GM11168 (cell line): ENCODE results near the gene OSBPL2.

ENCODE experiments used
- in situ Hi-C: fragments of 300-500 bp; cut with MboI; formaldehyde crosslinking; loops from one replicate; pipeline ENCODE4 v1.12.0; 2022; ENCODE audit warnings: low sequenced_read_pairs; ENCODE audit not compliant: unreplicated experiment

OSBPL2 gene

DNA sequence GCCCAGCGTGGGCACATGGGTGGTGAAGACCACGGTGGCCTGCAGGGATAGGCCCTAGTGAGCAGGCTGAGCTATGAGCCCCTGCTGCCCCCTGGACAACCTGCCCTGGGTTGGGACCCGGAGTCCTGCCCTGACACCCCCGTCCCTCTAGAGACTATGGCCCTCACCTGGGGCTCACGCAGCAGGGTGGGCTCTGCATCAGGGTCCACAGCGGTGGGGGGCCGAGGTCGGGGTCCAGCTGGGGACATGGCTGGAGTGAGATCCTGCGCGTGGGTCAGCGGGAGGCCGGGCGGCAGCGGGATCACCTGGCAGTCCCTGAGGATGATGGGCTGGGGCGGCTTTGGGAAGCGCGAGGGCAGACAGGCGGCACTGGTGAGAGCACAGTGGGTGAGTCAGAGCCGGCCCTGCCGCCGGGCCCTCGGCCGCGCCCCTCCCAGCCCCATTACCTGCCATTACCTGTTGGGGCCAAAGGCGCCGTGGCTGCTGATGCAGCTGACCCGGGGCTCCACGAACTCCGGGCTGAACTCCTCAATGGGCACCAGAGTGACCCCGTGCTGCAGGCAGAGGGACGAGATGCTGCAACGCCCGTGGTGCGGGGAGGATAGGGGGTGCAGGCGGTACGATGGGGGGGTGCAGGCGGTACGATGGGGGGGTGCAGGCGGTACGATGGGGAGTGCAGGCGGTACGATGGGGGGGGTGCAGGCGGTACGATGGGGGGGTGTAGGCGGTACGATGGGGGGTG, 92.4 kb downstream of the OSBPL2 start:
- in situ Hi-C loops = no loop called here

DNA sequence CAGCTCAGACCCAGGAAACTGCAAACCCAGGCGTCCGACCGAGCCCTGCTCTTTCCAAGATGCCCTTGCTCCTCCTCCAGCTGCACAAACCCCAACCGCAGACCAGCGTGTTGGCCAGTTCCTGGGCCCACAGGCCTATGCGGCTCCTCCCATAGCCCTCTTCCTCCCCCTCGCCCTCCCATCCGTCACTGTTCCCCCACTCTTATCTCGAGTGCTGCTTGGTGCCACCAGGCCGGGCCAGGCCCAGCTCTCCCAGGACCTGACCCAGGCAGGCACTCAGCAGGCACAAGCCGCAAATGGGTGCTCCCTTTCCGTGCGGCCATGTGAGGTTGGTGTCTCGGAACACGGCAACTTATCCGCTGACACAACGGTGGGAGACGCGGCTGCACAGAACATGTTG, 93.0 kb downstream of the OSBPL2 start:
- in situ Hi-C loops = no loop called here

DNA sequence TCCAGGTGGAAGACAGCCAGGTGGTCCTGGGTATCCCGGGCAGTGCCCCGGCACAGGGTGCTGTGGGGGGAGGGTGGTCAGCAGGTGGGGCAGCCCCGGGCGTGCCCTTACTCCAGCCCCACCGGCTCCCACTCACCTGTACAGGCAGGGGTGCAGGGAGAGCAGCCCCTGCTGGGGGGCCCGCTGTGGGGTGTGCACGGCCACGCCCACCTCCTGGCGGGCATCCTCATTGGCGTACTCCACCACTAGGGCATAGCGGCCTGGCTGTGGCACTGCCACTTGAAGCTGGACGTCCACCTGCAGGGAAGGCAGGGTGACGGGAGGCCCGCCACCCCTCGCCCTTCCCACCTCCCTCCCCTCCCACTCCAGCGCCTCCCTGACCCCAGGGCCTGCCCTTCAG, 94.1 kb downstream of the OSBPL2 start:
- in situ Hi-C loops = no loop called here

DNA sequence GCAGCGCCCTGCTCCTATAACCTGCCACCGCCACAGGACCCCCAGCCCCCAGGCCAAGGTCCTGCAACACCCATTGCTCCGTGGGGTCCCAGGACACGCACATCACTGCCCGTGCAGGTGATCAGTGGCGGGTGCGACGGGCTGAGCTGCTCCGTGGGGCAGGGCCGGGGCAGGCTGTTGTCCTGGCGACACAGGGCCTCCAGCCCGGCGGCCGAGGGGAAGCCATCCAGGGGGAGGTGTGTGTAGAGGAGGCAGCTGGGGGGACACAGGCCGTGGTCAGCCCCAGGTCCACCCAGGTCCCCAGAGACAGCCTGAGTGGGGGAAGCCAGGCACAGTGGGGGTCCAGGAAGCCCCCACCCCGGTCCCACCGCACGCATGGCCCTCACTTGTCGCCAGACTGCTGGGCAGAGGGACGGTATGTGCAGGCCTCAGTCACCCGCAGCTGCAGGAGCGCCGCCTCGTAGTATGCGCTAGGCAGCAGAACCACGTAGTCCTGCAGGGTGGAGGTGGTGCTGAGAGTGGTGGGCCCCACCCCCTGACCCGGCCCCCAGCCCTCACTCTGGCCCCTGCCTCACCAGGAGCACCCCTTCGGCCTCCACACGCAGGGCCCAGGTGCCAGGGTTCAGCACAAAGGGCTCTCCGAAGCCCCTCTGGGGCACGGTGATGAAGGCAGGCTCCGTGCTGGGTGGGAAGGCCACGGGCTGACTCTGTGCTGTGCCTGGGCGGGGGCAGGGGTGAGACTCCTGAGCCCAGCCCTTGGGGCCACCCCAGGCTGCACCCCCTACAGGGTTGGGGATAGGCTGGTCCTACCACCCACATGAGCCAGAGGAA, 94.9 kb downstream of the OSBPL2 start:
- in situ Hi-C loops = no loop called here

DNA sequence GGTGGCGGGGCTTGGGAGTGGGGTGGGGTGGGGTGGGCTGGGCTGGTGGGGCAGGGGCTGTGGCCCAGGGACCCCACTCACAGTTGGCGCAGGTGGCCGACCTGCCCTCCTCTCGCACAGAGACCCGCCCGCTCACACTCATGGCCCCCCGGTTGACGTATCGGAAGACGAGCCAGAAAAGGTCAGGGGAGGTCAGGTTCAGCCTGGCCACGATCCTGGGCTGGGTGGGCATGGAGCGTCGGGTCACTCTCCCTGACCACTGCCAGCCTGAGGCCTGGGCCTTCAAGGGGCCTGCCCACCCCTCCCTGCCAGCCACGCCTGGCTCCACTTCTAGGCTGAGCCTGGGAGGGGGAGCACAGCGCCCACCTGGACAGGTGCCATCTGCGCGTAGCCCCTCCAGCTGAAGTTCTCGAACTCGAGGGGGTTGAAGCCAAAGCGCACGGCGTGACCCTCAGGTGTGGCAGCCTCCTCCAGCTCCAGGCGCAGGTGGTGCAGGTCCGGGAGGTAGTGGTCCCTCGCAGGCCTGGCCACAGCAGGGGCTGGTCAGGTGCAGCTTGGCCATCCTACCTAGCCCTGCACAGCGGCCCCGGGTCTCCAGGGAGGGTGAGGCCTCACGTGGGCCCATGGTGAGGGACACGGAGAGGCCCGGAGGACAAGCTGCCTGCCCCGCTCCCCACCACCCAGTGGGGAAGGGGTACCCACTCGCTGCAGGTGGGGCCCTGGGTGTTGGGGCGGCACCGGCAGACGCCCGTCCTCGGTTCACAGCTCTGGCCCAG, 95.7 kb downstream of the OSBPL2 start:
- in situ Hi-C loops = no loop called here

DNA sequence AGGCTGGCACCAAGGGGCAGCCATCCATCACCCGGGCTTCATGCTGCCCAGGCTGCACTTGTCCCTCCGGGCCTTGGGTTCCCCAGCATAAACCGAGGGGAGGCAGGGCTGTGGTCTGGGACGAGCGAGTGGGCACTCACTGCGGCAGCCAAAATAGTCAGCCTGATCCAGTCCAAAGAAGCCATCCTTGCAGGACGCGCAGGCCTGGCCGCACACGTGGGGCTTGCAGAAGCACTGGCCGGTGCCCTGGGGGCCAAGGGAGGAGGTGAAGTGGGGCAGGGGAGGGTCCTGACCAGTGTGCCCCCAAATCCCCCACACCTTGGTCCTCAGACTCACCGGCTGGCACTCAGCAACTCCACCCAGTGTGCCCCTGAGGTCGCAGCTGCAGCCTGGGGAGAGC, 96.6 kb downstream of the OSBPL2 start:
- in situ Hi-C loops = no loop called here

DNA sequence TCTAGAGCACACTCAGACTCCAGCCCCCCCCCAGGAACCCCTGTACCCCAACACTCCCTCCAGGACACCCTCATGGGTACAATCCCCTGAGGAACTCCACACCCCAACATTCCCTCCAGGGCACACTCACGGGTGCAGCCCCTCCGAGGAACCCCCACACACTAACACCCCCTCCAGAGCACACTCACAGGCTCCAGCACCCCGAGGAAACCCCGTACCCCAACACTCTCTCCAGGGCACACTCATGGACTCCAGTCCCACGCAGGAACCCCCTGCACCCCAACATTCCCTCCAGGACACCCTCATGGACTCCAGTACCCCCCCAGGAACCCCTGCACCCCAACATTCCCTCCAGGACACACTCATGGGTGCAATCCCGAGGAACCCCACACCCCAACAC, 97.2 kb downstream of the OSBPL2 start:
- in situ Hi-C loops = no loop called here

DNA sequence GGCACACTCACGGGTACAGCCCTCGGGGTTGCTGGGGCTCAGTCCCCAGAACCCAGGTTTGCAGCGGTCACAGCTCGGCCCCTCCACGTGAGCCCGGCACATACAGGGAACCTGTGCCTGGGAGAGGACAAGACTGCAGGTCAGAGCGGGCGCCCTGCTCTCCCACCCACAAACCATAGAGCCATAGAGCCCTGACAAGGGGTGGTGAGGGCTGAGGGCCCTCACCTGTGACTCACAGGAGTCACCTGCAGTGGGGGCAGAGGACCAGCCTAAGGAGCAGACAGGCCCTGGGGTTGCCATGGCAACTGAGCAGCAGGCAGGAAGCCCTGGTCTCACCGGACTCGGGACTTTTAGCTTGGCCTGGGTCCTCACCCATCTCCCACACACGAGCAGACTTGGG, 98.0 kb downstream of the OSBPL2 start:
- in situ Hi-C loops = no loop called here

DNA sequence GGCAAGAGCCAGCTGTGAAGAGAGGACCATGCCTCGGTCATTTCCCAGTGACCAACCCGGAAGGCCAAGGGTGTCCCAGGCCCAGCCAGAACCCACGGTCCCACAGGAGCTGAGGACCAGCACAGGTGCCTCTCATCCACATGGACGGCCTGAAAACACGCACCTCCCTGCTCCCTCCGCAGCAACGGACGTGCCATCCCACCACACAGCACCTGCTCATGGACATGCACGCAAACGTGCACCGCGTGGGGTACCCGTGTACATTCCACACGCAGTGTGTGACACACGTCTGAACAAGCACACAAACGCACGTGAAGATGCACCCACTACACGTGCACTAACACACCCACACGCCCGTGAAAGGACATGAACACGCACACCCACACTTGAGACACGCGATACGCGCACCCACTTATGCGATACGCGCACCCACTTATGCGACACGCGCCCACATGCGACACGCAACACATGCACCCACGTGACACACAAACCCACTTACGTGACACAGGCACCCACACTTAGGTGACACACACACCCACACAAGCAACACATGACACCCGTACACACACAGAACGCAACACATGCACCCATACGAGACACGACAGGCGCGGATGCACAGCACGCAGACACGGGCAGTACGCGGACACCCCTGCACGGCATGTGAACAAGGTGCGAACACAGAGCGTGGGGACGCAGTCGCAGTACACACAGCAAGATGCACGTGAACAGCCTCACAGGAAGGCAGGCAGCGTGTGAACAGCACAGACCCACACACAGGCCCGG, 98.6 kb downstream of the OSBPL2 start:
- in situ Hi-C loops = no loop called here

DNA sequence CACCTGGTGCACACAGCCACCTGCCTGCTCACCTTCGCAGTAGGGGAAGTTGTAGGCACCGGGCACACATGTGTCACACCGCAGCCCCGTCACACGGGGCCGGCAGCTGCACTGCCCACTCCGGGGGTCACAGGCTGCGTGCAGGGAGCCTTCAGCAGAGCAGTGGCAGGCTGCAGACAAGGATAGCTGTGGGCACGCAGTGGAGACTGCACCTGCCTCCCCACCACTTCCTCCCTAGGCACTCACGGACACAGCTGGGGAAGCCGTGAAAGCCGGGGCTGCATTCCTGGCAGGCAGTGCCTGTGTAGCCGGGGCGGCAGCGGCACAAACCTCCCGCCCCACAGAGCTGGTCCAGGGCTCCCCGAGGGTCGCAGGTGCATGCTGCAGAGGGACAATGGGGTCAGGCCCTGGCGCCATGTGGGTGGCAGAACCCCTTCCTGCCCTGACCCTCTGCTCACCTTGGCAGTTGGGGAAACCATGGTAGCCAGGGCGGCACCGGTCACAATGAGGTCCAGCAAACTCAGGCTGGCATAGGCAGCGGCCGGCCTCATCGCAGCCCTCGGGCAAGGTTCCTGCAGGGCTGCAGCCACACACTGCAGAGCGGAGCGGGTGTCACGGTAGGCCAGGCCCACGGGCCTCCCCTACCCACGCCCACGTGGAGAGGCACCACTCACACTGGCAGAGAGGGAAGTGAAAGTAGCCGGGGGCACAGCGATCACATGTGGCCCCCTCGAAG, 99.4 kb downstream of the OSBPL2 start:
- in situ Hi-C loops = no loop called here

DNA sequence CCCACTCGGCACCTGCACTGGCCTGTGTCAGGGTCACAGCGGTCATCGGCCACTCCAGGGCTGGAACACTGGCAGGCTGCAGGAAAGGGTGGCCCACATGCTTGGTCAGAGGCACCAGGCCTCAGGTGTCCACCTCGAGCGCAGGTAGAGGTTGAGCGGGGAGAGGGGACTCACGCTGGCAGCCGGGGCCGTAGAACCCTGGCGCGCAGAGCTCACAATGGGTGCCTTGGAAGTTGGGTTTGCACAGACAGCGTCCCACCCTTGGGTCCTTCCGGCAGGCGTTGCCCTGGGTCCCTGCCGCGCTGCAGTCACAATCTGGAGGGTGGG, 99.9 kb downstream of the OSBPL2 start:
- in situ Hi-C loops = no loop called here

DNA sequence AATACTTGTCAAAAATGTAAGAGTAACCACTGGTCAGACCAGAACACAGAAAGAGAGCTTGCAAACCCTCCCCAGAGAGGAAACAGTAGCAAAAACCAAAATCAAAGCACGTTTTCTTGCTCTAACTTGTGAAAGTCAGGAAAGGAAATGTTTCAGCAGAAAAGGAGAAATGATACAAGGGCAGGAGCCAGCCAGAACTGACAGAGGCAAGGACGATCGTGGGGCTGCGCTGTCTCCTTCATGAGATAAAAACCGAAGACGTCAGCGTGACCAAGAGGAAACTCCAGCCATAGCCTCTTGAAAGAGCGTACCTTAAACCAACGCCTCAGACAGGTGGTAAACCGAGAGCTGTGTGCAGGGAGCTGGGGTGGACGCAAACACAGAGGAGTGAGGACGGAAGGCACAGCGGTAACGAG, 101.3 kb downstream of the OSBPL2 start:
- in situ Hi-C loops = no loop called here

DNA sequence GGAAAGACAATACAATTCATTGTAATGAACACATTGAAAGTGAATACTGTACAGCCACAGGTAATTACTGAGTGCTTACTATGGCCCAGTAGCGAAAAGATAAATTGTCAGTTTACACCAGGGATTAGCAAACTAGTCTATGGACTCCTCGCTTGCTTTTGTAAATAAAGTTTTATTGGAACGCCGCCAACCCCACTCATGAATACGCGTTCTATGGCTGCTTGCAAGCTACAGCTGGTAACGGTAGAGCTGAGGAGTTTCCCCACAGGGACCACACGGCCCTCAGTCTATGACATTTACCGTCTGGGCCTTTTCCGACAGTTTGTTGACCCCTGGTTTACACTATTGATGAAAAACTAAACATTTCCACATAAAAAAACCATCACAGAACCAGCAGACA, 104.6 kb downstream of the OSBPL2 start:
- in situ Hi-C loops = no loop called here

DNA sequence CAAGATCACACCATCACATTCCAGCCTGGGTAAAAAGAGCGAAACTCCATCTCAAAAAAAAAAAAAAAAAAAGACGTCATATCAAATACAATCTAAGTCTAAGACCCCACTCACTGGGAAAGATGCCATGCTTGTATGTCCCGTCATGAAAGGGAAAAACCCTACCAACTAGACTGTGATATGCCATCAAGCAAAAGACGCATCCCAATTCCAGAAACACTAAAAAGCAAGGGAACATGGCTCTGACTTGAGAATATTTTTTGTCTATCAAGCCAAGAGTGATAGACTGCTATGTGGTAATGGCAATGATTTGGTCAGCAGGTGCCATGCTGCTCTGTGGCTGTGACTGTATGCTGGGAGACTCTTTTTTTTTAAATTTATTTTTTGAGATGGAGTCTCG, 105.8 kb downstream of the OSBPL2 start:
- in situ Hi-C loops = no loop called here

DNA sequence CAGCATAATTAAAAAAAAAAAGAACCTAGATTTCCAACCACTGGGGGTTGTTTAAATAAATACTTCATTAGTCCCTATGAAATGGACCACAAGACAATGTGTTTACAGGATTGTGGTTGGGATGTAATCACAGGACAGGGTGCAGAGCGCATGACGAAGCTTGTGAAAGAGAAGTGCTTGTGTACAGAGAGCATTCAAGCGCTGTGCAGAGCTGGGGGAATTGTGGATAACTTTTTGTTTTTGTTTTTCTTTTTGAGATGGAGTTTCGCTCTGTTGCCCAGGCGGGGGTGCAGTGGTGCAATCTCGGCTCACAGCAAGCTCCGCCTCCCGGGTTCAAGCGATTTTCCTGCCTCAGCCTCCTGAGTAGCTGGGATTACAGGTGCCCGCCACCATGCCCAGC, 106.5 kb downstream of the OSBPL2 start:
- in situ Hi-C loops = no loop called here
